DMS 273 treated with DMSO at 0.1 percent for 48 hours (cell line): Measurements from ENCODE around the gene CAMK1.

Experiments
- DNase-seq: peaks from one replicate; lab custom pipeline; 2025; lab: John Stamatoyannopoulos, UW

CAMK1 gene

DNA sequence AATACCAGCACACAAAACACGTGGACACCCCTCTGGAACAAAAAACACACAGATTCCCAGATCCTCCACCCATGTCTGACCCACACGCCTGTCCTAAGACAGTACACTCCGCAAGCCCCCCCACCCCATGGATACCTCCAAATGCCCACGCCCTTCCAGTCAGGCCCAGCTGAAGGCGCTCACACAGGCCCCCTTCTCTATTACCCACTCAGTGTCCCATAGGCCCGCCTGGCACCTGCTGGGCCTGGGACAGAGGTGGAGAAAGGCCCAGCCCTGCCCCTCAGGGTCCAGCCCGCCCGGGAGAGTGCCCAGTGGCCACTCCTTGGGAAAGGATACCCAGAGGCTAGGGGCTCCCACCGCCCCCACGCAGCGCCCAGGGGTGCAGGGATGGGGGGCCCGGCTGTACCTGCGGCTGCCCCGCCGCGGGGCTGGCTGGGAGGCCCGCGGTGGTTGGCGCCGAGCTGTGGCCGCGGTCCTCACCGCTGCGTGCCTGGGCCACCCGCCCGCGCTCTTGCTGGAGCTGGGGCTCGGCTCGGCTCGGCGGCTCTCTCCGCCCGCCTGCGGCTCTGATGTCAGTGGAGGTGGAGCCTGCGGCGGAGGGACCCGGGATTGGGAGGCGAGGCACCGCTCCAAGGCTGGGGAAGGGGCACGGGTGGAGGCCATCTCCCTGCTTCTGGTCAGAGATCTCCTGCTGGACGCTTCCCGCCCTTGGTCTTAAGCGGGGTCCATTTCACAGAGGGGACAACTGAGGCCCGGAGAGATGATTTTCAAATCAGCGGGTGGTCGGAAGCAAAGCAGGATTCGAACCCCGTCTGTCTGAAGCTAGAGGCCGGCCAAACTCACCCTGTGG, at the start of gene CAMK1:
CAMK1 (minus strand) TSS at position 522 of the 850 bp plus-strand sequence. CDS start 2,198 bp downstream, outside the sequence.
- no peak for DNase-seq

DNA sequence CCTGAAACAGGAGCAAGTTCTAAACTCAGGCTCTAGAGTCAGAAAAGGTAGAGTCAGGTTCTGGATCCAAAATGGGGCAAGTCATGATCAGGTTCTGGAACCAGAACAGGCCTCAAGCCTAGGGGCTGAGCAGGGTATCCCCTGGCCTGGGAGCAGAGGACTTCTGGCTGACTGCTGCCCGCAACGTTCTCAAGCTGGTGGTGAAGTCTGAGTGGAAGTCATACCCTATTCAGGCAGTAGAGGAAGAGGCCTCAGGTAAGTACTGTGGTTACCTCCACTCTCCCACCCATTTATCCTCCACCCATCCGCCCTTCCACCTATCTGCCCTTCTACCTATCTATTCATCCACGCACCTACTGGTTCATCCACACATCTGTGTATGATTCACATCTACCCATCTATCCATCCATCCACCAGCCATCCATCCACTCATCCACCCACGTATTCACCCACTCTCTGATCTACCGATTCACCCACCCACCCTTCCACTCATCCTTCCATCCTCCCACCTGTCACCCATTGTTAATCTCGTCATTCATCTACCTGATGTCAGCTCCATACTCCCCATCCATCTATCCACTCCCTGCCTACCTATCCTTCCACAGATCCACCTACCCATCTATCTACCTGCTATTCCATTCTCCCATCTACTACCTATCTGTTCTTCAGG, 49.1 kb upstream of the CAMK1 start:
- DNase-seq, result no peak

DNA sequence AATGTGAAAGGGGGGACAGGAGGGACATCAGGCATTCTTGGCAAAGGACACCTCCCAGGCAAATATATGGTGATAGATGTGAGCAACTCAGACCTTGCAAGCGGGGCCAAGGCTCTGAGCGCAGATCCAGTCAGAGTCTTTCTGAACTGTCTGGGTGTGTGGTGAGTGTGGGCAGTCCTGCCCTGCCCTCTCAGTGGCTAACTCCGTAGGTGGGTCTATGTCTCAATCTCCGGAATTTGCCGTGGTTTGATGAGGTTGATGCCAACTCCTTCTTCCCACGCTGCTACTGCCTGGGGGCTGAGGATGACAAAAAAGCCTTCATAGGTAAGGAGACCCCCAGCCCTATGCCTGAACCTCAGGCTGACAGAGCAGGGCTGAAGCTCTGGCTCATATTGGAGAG, 47.7 kb upstream of the CAMK1 start:
- no peak for DNase-seq

DNA sequence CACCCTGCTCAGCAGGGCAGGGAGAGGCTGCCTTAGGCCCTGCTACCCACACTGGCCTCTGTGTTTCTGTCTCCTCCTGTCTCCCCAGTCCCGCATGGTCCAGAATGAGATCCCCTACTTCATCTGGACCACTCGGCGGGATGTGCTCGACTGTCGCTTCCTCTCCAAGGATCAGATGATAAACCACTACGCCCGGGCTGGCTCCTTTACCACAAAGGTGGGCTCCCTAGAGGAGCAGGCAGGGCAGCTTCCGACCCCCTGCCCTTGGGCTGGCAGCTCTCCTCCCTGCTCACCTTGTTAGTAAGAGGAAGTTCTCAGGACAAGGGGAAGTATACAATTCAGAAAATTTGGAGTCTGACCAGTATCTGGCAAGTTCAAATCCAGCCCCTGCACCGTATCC, 46.2 kb upstream of the CAMK1 start:
- no peak for DNase-seq

- no peak for DNase-seq
Measured at GRCh38 chr3:9812870-9813483, 43.2 kb upstream of the CAMK1 start.

GRCh38 chr3:9810846-9811245, 41.1 kb upstream of the CAMK1 start:
- DNase-seq, result no peak

DNA sequence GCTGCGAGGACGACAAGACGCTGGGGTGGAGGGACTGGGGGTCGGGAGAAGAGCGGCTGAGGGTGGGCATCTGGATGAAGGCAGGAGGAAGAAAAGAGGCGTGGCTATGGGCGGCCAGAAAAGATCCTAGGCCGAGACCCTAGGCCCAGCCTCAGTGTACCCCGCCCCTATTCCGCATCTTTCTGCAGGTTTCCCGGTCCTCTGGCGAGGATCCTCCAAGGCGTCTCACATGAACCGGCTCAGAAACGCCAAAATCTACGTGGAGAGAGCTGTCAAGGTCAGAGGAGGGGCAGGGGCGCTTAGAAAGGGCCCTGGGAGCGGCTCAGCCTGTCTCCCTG, 40.7 kb upstream of the CAMK1 start:
- DNase-seq, result no peak

DNA sequence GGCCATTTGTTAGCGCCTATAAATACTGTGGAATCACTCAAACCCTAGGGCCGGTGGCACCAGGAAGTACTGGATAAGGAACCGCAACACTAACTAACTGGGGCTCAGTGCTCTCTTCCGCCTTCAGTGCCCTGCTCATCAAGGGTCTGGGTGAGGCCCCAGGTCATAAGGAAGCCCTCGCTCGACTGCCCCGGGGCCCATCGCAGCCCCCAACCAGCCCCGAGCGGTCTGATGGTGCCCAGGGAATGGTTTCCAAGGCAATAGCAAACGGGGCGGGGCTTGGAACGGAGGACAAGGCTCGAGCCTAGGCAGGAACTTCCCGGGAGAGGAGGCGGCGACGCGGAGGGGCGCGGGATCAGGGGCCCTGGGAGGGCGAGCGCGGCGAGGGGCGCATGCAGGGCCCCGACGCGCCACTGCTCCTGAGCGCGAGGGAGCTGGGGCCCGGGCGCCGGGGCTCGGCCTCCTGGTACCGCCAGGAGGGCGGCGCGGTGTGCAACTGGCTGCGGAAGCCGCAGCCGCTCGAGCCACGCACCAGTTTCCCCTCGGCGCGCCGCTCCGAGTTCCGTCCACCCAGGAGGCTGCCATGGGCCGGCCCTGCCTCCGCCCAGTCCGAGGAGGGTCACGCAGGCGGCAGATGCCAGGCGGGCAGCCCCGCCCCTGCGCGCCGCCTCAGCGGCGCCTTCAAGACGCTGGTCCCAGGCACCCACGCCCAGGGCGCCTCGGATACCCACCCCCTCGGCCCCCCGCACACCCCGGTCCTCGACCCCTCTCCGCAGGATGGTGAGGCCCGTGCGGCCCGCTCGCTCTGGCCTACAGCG, 40.1 kb upstream of the CAMK1 start, which contains the start of gene TTLL3:
TTLL3 (plus strand) TSS at position 648 of the 818 bp plus-strand sequence. CDS start 400 bp downstream, outside the sequence.
- DNase-seq, result no peak

GRCh38 chr3:9809239-9809614, 39.5 kb upstream of the CAMK1 start:
- peak; percentile 29 for DNase-seq

- no peak for DNase-seq
Measured at GRCh38 chr3:9808345-9809037, 38.7 kb upstream of the CAMK1 start.

DNA sequence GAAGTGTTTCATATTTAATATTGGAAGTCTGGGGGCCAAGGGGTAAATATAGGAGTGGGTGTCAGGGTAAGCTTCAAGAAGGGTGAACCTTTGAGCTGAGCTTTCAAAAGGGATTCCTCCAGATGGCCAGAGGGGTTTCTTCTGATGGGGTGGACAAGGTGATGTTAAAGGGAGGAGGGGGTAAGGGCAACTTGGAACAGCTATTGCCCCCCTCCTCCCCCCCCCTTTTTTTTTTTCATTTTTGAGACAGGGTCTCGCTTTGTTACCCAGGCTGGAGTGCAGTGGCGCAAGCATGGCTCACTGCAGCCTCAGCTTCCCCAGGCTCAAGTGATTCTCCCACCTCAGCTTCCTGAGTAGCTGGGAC, 38.2 kb upstream of the CAMK1 start:
- DNase-seq, result no peak

DNA sequence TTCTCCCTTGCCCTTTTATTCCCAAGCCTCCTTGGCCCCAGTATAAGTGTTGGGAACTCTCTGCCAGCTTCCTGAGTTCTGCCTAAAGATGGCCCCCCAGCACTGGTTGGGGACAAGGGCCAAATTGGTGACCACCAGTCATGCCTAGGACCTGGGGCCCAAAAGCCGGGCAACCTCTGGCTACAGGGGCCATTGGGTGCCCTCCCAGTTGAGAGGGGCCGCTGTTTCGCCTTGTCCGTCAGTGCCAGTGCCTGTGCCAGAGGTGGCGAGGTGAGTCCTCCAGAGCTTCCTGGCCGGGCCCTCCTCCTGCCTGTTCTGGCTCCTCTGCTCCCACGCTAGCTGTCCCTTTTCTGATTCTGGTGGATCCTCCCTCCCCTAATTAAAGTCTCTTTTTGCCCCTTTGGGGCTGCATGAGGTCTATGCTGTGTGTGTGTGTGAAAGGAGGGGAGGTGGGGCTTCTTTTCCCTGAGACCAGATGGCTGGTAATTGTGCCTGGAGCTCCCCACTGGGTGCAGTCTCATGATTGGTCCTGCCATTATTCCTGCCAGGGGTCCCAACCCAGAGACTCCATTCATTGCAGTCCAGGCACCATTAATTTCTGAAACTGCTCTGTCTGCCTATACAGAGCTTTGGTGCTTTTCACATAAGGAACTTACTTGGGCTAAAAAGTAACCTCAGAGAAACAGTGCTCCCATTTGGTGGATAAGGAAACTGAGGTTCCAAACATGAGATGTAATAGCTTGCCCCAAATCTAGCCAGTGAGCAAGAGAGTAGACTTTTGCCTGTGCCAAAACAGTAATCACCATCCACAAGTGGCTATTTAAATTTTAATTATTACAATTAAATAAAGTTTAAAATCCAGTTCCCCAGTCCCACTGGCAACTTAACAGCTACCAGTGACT, 37.2 kb upstream of the CAMK1 start:
- DNase-seq, result peak; percentile 70

- no peak for DNase-seq
Measured at GRCh38 chr3:9806137-9806536, 36.4 kb upstream of the CAMK1 start.

- no peak for DNase-seq
Measured at GRCh38 chr3:9804996-9805395, 35.2 kb upstream of the CAMK1 start.

DNA sequence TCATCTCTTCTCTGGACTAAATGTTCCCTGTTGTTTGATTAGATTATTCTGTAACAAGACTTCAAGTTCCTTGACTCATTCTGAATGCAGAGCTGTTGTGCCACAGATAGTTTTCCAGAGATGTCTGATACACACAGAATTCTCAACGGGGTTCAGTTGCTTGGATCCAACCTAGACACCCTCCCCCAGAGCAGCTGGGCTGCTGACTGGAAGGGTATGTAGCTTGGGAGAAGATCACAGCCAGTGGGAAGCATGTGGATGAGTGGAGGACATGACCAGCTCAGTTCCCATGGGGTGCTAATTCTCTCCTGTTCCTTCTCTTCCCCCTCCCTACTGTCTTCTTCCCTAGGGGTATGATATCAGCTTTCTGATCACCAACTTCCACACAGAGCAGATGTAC, 33.7 kb upstream of the CAMK1 start:
- no peak for DNase-seq

DNA sequence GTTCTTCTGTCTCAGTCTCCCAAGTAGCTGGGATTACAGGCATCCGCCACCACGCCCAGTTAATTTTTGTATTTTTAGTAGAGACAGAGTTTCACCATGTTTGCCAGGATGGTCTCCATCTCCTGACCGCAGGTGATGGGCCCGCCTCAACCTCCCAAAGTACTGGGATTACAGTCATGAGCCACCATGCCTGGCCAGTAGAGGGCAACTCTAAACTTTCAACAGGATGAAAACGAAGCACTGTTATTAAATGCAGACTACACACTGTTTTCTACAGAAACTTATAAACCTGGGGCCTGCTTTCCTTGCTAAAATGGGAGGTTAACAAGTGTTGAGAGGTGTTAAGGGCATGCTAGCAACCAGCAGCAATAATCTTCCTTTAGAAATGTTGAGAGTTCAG, 30.8 kb upstream of the CAMK1 start:
- no peak for DNase-seq

DNA sequence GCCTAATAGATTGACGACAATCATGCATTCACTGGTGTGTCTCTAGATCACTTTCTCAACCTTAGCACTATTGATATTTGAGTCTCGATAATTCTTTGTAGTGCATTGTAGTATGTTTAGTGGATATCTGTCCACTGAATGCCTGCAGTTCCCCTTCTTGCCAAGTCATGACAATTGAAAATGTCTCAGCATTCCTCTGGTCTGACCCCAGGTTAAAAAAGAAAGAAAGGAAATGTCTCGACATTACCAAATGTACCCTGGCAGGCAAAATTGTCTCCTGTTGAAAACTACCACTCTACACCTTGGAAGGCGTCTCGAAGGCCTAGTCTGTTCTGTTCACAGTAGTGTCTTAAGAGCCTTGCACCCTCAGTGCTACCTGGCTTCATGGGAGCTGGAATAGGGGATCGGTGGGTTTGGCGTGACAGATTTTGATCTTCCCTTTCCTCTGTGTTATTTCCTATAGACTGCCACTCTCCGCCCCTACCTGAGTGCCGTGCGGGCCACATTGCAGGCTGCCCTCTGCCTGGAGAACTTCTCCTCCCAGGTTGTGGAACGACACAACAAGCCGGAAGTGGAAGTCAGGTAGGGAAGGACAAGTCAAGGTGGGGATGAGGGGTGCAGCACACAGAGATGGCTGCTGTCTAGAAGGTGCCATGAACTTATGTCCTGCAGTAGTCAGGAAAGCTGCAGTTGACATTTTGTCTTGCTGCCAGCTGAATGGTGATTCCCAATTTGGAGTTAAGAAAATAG, 27.6 kb upstream of the CAMK1 start:
- DNase-seq, result no peak

- no peak for DNase-seq
Measured at GRCh38 chr3:9795207-9795606, 25.5 kb upstream of the CAMK1 start.

DNA sequence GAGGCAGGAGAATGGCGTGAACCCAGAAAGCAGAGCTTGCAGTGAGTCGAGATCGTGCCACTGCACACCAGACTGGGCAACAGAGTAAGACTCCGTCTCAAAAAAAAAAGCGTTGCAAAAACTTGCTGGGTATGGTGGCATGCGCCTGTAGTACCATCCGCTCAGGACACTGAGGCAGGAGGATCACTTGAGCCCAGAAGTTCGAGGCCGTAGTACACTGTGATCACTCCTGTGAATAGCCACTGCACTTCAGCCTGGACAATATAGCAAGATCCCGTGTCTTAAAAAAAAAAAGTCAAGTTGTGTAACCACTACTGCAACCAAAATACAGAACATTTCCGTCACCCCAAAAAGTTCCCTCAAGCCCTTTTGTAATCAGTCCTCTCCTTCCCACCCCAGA, 24.7 kb upstream of the CAMK1 start:
- DNase-seq, result no peak
